ENCODE results near the gene ZNF593. TPM values are rescaled to one million over a fixed set of nuclear protein-coding genes. Genes with fewer than 3 reads are reported as not detected.
A peak's percentile ranks its signal among the peaks of the same experiment; 100 is the strongest.

ZNF593 gene
- total and polyA plus RNA-seq, 2 of the 13 experiments (the other 11 are each of a cell fraction or from before 2014, with no cell fraction given), result 37.3 to 55.8 TPM

- Histone ChIP-seq H3K9me3 (ENCODE audit: low read length) (no peaks in the 10 kb centered on the region), H3K27ac (ENCODE audit: extremely low read length, insufficient read depth, low read length) (no peak overlapping the region), H3K27me3 (ENCODE audit: control insufficient read depth in 1 of 2, insufficient read depth in 2 of 2, low read length in 2 of 2) (peaks cover 12 to 68% of the 10 kb centered on the region in 2 experiments; a peak in 4 of 5 replicates), H2AFZ (ENCODE audit: low read length) (no peak overlapping the region), H4K20me1 (ENCODE audit: insufficient read depth, low read length) (no peaks in the 10 kb centered on the region), H3K36me3 (replicated peaks in 1 of 2; ENCODE audit: control insufficient read depth in 1 of 2, insufficient read depth in 2 of 2, low read length in 2 of 2) (no peaks in the 10 kb centered on the region), H3K9ac (ENCODE audit: insufficient read depth, low read depth, low read length) (peak overlapping the region; percentile 15; the same call in 1 of the 2 replicates), H3K4me1 (ENCODE audit: insufficient read depth, low read length) (peaks cover 43% of the 10 kb centered on the region), H3K4me2 (ENCODE audit: low read depth, low read length) (peak overlapping the region; percentile 78), H3K79me2 (ENCODE audit: insufficient read depth, low read length) (no peaks in the 10 kb centered on the region), H3K4me3 (replicated peaks in 1 of 3; ENCODE audit: insufficient read depth in 1 of 3, low read depth in 2 of 3, low read length in 3 of 3) (peak overlapping the region; percentile 42 to 76 (median 47); a peak in 5 of 6 replicates)
- intact Hi-C loops (cut with micrococcal nuclease; ENCODE audit: unreplicated experiment), result loop anchor here (5.0 kb wide), 2 partner anchors 49 to 124 kb away; partner anchors contain the start of gene PDIK1L
- ChIA-PET CTCF (ENCODE audit: low intra/inter-chr PET ratio, low total read pairs) (no interaction called here), POLR2A (no interaction called here)
- BruUV-seq (replicated peaks), result no TSS peak
- in situ Hi-C loops (cut with HindIII; ENCODE audit: extremely low pct_ligation_motif_present, low pct_unique_long_range_greater_than_20kb), result loop anchor here (10.0 kb wide), 1 partner anchor 267 kb away; no protein-coding TSS in a partner anchor
- 31% methylated on average over 8 of the region's 98 CpGs for WGBS (ENCODE audit: low lambda C conversion rate)
- ATAC-seq (peak; percentile 66), FAIRE-seq (no peak), DNase-seq (ENCODE audit: low spot score) (no peak)
- TF ChIP-seq PITX1 (CRISPR knock-in tag; IDR thresholded peaks at IDR 0.05) (0 out of 2 replicates have a peak, but pooled peaks have one; percentile 13), ZNF891 (CRISPR knock-in tag; IDR thresholded peaks at IDR 0.05) (peak; percentile 75; the same call in 1 of the 2 replicates), ZGPAT (CRISPR knock-in tag; IDR thresholded peaks at IDR 0.05) (peak; percentile 23; the same call in 1 of the 2 replicates), ZNF841 (CRISPR knock-in tag; IDR thresholded peaks at IDR 0.05; ENCODE audit: borderline replicate concordance) (0 out of 2 replicates have a peak, but pooled peaks have one; percentile 35), MYPOP (CRISPR knock-in tag; IDR thresholded peaks at IDR 0.05) (0 out of 2 replicates have a peak, but pooled peaks have one; percentile 57), ZIK1 (CRISPR knock-in tag; IDR thresholded peaks at IDR 0.05; ENCODE audit: borderline replicate concordance, low read depth) (peak; percentile 23; the same call in 1 of the 2 replicates), ZSCAN20 (CRISPR knock-in tag; IDR thresholded peaks at IDR 0.05; ENCODE audit: borderline replicate concordance) (no peak), ZBTB2 (CRISPR knock-in tag; IDR thresholded peaks at IDR 0.05; ENCODE audit: low read depth) (peak; percentile 65), MXD4 (CRISPR knock-in tag; IDR thresholded peaks at IDR 0.05) (no peak; the same call in 1 of the 2 replicates), ARNT (IDR thresholded peaks at IDR 0.05) (no peak), NKX3-1 (CRISPR knock-in tag; IDR thresholded peaks at IDR 0.05) (0 out of 2 replicates have a peak, but pooled peaks have one; percentile 28), ZFP82 (CRISPR knock-in tag; IDR thresholded peaks at IDR 0.05; ENCODE audit: borderline replicate concordance) (no peak), IRF9 (CRISPR knock-in tag; IDR thresholded peaks at IDR 0.05; ENCODE audit: borderline replicate concordance) (peak; percentile 68; the same call in 1 of the 2 replicates), AHR (CRISPR knock-in tag; IDR thresholded peaks at IDR 0.05) (no peak), ZNF780A (CRISPR knock-in tag; IDR thresholded peaks at IDR 0.05) (no peak), THAP7 (CRISPR knock-in tag; IDR thresholded peaks at IDR 0.05) (0 out of 2 replicates have a peak, but pooled peaks have one; percentile 56), RNF2 (conservative IDR thresholded peaks at IDR 0.05; ENCODE audit: low read depth) (peak; percentile 72; the same call in 1 of the 2 replicates)
These were observed 8.1 kb upstream of the ZNF593 start for GRCh38 chr1:26161415-26162219.
